22Rv1 (cell line): ENCODE data around the gene FAAP100.

Experiments used
- CTCF ChIP-seq: fragments of 450-650 bp; IDR thresholded peaks from 2 replicates; pipeline ENCODE4 v1.5.1; 2017; ENCODE audit warnings: mild to moderate bottlenecking
- ZFX ChIP-seq: fragments of 450-650 bp; IDR thresholded peaks from 2 replicates; pipeline ENCODE4 v1.6.1; 2017; ENCODE audit warnings: antibody characterized with exemption, borderline replicate concordance

GRCh38 chr17:81517339-81518112 lies 34.6 kb downstream of the FAAP100 start:
- no peak for TF ChIP-seq CTCF
- no peak for TF ChIP-seq ZFX
